ENCODE results near the gene LRRC34.

DNA sequence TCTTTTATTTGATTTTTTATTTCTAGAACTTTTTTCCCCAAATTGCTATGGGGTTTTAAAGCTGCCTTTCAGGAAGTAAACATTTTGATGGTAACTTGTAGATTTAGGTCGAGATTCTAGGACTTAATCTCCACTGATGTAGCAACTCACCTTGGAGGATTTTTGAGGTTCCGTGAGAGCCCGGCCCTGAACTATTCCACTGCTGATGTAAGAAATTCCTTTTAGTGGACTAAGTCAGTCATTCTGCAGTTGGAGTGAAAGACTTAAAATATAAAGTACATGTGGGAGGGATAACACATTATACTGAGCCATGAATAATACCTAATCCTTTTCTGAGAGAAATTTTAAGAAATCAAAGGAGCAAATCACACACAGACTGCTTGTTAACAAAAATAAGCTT is 12.6 kb upstream of the LRRC34 start:
- TF ChIP-seq EP300 (IDR thresholded peaks at IDR 0.05; ENCODE audit: low read length) (no peak), RFX5 (IDR thresholded peaks at IDR 0.05; ENCODE audit: low read depth, low read length) (no peak), CTBP1 (IDR thresholded peaks at IDR 0.05; ENCODE audit: borderline replicate concordance) (no peak), TBL1XR1 (IDR thresholded peaks at IDR 0.05; ENCODE audit: low read length in 2 of 2) (no peak), HNRNPH1 (optimal IDR thresholded peaks at IDR 0.05; ENCODE audit: low read depth, low read length) (no peak), CHD2 (IDR thresholded peaks at IDR 0.05; ENCODE audit: low read depth, low read length) (no peak), KAT7 (CRISPR knock-in tag; IDR thresholded peaks at IDR 0.05; ENCODE audit: borderline replicate concordance) (no peak), FOXM1 (IDR thresholded peaks at IDR 0.05; ENCODE audit: low read depth) (no peak), FOXM1 (CRISPR knock-in tag; IDR thresholded peaks at IDR 0.05; ENCODE audit: low read depth) (no peak)
- TF ChIP-seq, protein P1, sequence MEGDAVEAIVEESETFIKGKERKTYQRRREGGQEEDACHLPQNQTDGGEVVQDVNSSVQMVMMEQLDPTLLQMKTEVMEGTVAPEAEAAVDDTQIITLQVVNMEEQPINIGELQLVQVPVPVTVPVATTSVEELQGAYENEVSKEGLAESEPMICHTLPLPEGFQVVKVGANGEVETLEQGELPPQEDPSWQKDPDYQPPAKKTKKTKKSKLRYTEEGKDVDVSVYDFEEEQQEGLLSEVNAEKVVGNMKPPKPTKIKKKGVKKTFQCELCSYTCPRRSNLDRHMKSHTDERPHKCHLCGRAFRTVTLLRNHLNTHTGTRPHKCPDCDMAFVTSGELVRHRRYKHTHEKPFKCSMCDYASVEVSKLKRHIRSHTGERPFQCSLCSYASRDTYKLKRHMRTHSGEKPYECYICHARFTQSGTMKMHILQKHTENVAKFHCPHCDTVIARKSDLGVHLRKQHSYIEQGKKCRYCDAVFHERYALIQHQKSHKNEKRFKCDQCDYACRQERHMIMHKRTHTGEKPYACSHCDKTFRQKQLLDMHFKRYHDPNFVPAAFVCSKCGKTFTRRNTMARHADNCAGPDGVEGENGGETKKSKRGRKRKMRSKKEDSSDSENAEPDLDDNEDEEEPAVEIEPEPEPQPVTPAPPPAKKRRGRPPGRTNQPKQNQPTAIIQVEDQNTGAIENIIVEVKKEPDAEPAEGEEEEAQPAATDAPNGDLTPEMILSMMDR (IDR thresholded peaks at IDR 0.05 in 2 of 3, conservative IDR thresholded peaks at IDR 0.05 in 1 of 3; ENCODE audit: insufficient read depth in 2 of 3, low read depth in 1 of 3, low read length in 3 of 3), result no peak
- TF ChIP-seq, protein P2, sequence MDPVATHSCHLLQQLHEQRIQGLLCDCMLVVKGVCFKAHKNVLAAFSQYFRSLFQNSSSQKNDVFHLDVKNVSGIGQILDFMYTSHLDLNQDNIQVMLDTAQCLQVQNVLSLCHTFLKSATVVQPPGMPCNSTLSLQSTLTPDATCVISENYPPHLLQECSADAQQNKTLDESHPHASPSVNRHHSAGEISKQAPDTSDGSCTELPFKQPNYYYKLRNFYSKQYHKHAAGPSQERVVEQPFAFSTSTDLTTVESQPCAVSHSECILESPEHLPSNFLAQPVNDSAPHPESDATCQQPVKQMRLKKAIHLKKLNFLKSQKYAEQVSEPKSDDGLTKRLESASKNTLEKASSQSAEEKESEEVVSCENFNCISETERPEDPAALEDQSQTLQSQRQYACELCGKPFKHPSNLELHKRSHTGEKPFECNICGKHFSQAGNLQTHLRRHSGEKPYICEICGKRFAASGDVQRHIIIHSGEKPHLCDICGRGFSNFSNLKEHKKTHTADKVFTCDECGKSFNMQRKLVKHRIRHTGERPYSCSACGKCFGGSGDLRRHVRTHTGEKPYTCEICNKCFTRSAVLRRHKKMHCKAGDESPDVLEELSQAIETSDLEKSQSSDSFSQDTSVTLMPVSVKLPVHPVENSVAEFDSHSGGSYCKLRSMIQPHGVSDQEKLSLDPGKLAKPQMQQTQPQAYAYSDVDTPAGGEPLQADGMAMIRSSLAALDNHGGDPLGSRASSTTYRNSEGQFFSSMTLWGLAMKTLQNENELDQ (CRISPR knock-in tag; IDR thresholded peaks at IDR 0.05; ENCODE audit: borderline replicate concordance), result no peak
- TF ChIP-seq, protein P3, sequence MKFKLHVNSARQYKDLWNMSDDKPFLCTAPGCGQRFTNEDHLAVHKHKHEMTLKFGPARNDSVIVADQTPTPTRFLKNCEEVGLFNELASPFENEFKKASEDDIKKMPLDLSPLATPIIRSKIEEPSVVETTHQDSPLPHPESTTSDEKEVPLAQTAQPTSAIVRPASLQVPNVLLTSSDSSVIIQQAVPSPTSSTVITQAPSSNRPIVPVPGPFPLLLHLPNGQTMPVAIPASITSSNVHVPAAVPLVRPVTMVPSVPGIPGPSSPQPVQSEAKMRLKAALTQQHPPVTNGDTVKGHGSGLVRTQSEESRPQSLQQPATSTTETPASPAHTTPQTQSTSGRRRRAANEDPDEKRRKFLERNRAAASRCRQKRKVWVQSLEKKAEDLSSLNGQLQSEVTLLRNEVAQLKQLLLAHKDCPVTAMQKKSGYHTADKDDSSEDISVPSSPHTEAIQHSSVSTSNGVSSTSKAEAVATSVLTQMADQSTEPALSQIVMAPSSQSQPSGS (CRISPR knock-in tag; IDR thresholded peaks at IDR 0.05), result no peak
